PC-9 (cell line): ENCODE results near the gene ZNF275. TPM values are rescaled to one million over a fixed set of nuclear protein-coding genes. Genes with fewer than 3 reads are reported as not detected.

Experiments
- BruUV-seq: library from RNA; stranded (reverse); fragments of 400-500 nt; replicated peaks from 2 replicates; lab custom pipeline; 2021; lab: Mats Ljungman, UMichigan
- CTCF ChIA-PET: fragments of 300-600 bp; sonication (Branson Sonifier 250); formaldehyde crosslinking; loops from one replicate; lab custom pipeline; 2022; ENCODE audit warnings: antibody characterized with exemption; lab: Charles Lee
- POLR2A ChIA-PET: fragments of 300-600 bp; sonication (Branson Sonifier 250); formaldehyde crosslinking; loops from one replicate; lab custom pipeline; 2022; ENCODE audit warnings: antibody characterized with exemption; ENCODE audit not compliant: unreplicated experiment; lab: Charles Lee
- DNase-seq, 2 experiments: peaks; one replicate each; pipeline versions ENCODE4 v3.0.0 to v3.0.0-alpha.2; 2015 to 2022; ENCODE audit warnings: mixed read lengths in 1 of 2
- H2AFZ ChIP-seq: fragments of 200-600 bp; sonication (generic); 2 replicates; pipeline ENCODE4 v1.8.1; 2017; ENCODE audit warnings: antibody characterized with exemption
- H3F3A ChIP-seq: fragments of 200-600 bp; sonication (generic); 2 replicates; pipeline ENCODE4 v1.8.1; 2017; ENCODE audit warnings: antibody characterized with exemption, mild to moderate bottlenecking, low read depth; ENCODE audit not compliant: insufficient read depth
- H3K27ac ChIP-seq: fragments of 200-600 bp; sonication (generic); 2 replicates; pipeline ENCODE4 v1.6.1; 2016; ENCODE audit warnings: mixed run types
- H3K27me3 ChIP-seq: fragments of 200-600 bp; sonication (generic); 2 replicates; pipeline ENCODE4 v1.6.1; 2016; ENCODE audit warnings: low read depth, mixed run types; ENCODE audit not compliant: insufficient read depth
- H3K36me3 ChIP-seq: fragments of 200-600 bp; sonication (generic); 2 replicates; pipeline ENCODE4 v1.6.1; 2016; ENCODE audit warnings: low read depth, mixed run types
- H3K4me1 ChIP-seq: fragments of 200-600 bp; sonication (generic); replicated peaks from 2 replicates; pipeline ENCODE4 v1.6.1; 2016; ENCODE audit warnings: mixed run types; ENCODE audit not compliant: insufficient read depth
- H3K4me2 ChIP-seq: fragments of 200-600 bp; sonication (generic); 2 replicates; pipeline ENCODE4 v1.6.1; 2017; ENCODE audit warnings: mixed run types
- H3K4me3 ChIP-seq: fragments of 200-600 bp; sonication (generic); 2 replicates; pipeline ENCODE4 v1.6.1; 2016; ENCODE audit warnings: mixed run types
- H3K79me2 ChIP-seq: fragments of 200-600 bp; sonication (generic); 2 replicates; pipeline ENCODE4 v1.6.1; 2017; ENCODE audit warnings: low read depth, mixed run types
- H3K9me2 ChIP-seq: fragments of 200-600 bp; sonication (generic); 2 replicates; pipeline ENCODE4 v1.8.1; 2017; ENCODE audit warnings: mild to moderate bottlenecking; ENCODE audit not compliant: insufficient read depth
- H3K9me3 ChIP-seq: fragments of 200-600 bp; sonication (generic); 2 replicates; pipeline ENCODE4 v1.8.1; 2016; ENCODE audit warnings: low read depth; ENCODE audit not compliant: insufficient read depth
- H4K20me1 ChIP-seq: fragments of 200-600 bp; sonication (generic); 2 replicates; pipeline ENCODE4 v1.8.1; 2017; ENCODE audit not compliant: insufficient read depth
- CTCF ChIP-seq: fragments of 200-600 bp; sonication (generic); conservative IDR thresholded peaks from 2 replicates; pipeline ENCODE4 v1.6.1; 2017; ENCODE audit warnings: mixed run types, antibody characterized with exemption, mild to moderate bottlenecking, moderate library complexity
- EZH2 ChIP-seq: fragments of 200-600 bp; sonication (generic); IDR thresholded peaks from 2 replicates; pipeline ENCODE4 v1.8.0; 2017; ENCODE audit warnings: antibody characterized with exemption, low read depth
- intact Hi-C: fragments of 100-400 bp; cut with micrococcal nuclease; formaldehyde crosslinking; loops from one replicate; pipeline ENCODE4 v1.10.0; 2022; ENCODE audit not compliant: unreplicated experiment
- total RNA-seq: library from RNA; stranded (reverse); gene quantifications from 2 replicates; pipeline ENCODE4 v1.2.3, GENCODE V29; 2021

Gene ZNF275
- total RNA-seq, 1 experiment from 2014 or later, result 7.1 TPM

- no peak for DNase-seq
- intact Hi-C loops, result no loop called here
- CTCF ChIA-PET, result no interaction called here
- POLR2A ChIA-PET, result interaction anchor here (0.6 kb wide), 1 partner anchor 32 kb away, joined by 4 read pairs; no protein-coding TSS in a partner anchor
- H3K4me1 ChIP-seq, result no peaks in the 10 kb centered on the region
- no peaks in the 10 kb centered on the region for H3K36me3 ChIP-seq
- H3K4me3 ChIP-seq, result no peak overlapping the region
- H3K27ac ChIP-seq, result no peak overlapping the region
- H3K9me2 ChIP-seq, result no peaks in the 10 kb centered on the region
- H3K27me3 ChIP-seq, result no peaks in the 10 kb centered on the region
- H3K4me2 ChIP-seq, result no peak overlapping the region
- no peaks in the 10 kb centered on the region for H3K9me3 ChIP-seq
- no peak overlapping the region for H2AFZ ChIP-seq
- no peaks in the 10 kb centered on the region for H3K79me2 ChIP-seq
- no peak for TF ChIP-seq EZH2
- TF ChIP-seq CTCF, result no peak
- no peaks in the 10 kb centered on the region for H4K20me1 ChIP-seq
- no TSS peak for BruUV-seq
- no peaks in the 10 kb centered on the region for H3F3A ChIP-seq
Measured at GRCh38 chrX:153352858-153353257, 18.9 kb downstream of the ZNF275 start.

- Histone ChIP-seq H3K27ac (no peak overlapping the region), H3K79me2 (no peaks in the 10 kb centered on the region), H3K9me2 (no peaks in the 10 kb centered on the region), H3F3A (no peaks in the 10 kb centered on the region), H3K4me1 (no peaks in the 10 kb centered on the region), H4K20me1 (no peaks in the 10 kb centered on the region), H3K4me3 (no peak overlapping the region), H3K36me3 (no peaks in the 10 kb centered on the region), H3K4me2 (no peak overlapping the region), H2AFZ (no peak overlapping the region), H3K27me3 (no peaks in the 10 kb centered on the region), H3K9me3 (no peaks in the 10 kb centered on the region)
- ChIA-PET CTCF (no interaction called here), POLR2A (no interaction called here)
- no peak for DNase-seq
- TF ChIP-seq EZH2 (no peak), CTCF (no peak)
- no TSS peak for BruUV-seq
- intact Hi-C loops, result no loop called here
Measured at GRCh38 chrX:153353416-153353815, 19.5 kb downstream of the ZNF275 start.

- Histone ChIP-seq H3K79me2 (no peaks in the 10 kb centered on the region), H3K36me3 (no peaks in the 10 kb centered on the region), H2AFZ (no peak overlapping the region), H3K4me3 (no peak overlapping the region), H3K9me2 (no peaks in the 10 kb centered on the region), H3K4me2 (no peak overlapping the region), H3K27me3 (no peaks in the 10 kb centered on the region), H3F3A (no peaks in the 10 kb centered on the region), H4K20me1 (no peaks in the 10 kb centered on the region), H3K4me1 (no peaks in the 10 kb centered on the region), H3K9me3 (no peaks in the 10 kb centered on the region), H3K27ac (no peak overlapping the region)
- intact Hi-C loops, result no loop called here
- ChIA-PET POLR2A (no interaction called here), CTCF (no interaction called here)
- TF ChIP-seq CTCF (no peak), EZH2 (no peak)
- no peak for DNase-seq
- no TSS peak for BruUV-seq
Measured at GRCh38 chrX:153357877-153358276, 23.9 kb downstream of the ZNF275 start.
